Tibial artery (tissue), 4 donors: ENCODE data around the gene ACYP2.

ENCODE experiments used
- DNase-seq, 2 donors: peaks; one replicate each; pipeline ENCODE4 v3.0.0-alpha.2; 2019
- H3K27ac ChIP-seq, 2 donors: fragments of 200-600 bp; sonication (generic) in 1 of 2; 1 replicate in 1 of 2; 2 replicates in 1 of 2; pipeline ENCODE4 v1.5.1; 2018 to 2019; ENCODE audit warnings: mild to moderate bottlenecking in 1 of 2
- H3K27me3 ChIP-seq, 2 donors: fragments of 200-600 bp; sonication (generic) in 1 of 2; one replicate each; pipeline versions ENCODE4 v1.5.1 to v1.6.0; 2016 to 2019
- H3K36me3 ChIP-seq, 3 donors: fragments of 200-600 bp; sonication (generic) in 2 of 3; one replicate each; pipeline ENCODE4 v1.5.1; 2016 to 2019; ENCODE audit warnings: mild to moderate bottlenecking in 2 of 3
- H3K4me1 ChIP-seq, 4 donors: fragments of 200-600 bp; sonication (generic) in 2 of 4; 1 replicate in 3 of 4; 2 replicates in 1 of 4; pipeline ENCODE4 v1.5.1; 2016 to 2019
- H3K4me3 ChIP-seq, 2 donors: fragments of 200-600 bp; sonication (generic) in 1 of 2; 1 replicate in 1 of 2; 2 replicates in 1 of 2; pipeline ENCODE4 v1.5.1; 2018 to 2019; ENCODE audit warnings: mild to moderate bottlenecking in 2 of 2
- H3K9me3 ChIP-seq, 3 donors: fragments of 200-600 bp; sonication (generic) in 1 of 3; one replicate each; pipeline ENCODE4 v1.5.1; 2016 to 2019
- intact Hi-C: fragments of 100-400 bp; cut with DNase I; formaldehyde crosslinking; loops from one replicate; pipeline ENCODE4 v1.15.0; 2023; ENCODE audit warnings: low total_unique reads
- TF ChIP-seq, protein P1 (sequence below), 2 experiments: fragments of 200-600 bp in 1 of 2; fragments of 450-650 bp in 1 of 2; IDR thresholded peaks; one replicate each; pipeline ENCODE4 v1.5.1; 2017 to 2019; ENCODE audit warnings: antibody characterized with exemption in 2 of 2, mild to moderate bottlenecking in 1 of 2, moderate library complexity in 1 of 2

Gene ACYP2

DNA sequence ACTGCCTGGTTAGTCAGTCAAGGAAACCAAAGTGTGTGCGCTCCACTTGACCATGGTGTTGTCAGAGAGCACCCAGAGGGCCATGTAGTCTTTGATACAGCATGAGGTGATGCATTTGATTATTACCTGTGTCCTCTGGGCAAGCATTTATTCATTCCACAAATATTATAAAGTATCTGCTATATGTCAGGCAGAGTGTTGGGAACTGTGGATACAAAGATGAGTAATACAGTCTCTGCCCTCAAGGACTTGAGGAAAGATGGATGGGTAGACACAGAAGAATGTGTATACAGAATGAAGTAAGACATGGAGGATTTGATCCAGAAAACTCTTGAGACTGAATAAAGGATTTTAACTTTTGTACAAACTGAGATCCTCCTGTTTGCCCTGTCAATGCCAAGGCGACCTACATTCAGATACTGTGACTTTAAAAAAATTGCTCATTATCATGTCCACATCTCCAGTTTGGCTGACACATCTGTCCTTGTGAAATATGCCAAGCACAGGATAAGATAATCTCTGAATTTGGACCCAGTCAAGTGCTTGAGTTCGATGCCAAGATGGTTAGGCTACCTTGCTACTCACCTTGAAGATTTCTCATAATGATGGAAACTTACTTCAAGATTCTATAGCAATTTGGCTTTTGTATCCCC lies 50.8 kb downstream of the ACYP2 start:
- Histone ChIP-seq H3K4me1 (no peaks in the 10 kb centered on the region), H3K9me3 (no peaks in the 10 kb centered on the region), H3K27ac (no peak overlapping the region), H3K36me3 (peaks cover 0 to 5% (median 0%) of the 10 kb centered on the region in 3 donors), H3K4me3 (no peak overlapping the region), H3K27me3 (no peaks in the 10 kb centered on the region)
- TF ChIP-seq, protein P1, sequence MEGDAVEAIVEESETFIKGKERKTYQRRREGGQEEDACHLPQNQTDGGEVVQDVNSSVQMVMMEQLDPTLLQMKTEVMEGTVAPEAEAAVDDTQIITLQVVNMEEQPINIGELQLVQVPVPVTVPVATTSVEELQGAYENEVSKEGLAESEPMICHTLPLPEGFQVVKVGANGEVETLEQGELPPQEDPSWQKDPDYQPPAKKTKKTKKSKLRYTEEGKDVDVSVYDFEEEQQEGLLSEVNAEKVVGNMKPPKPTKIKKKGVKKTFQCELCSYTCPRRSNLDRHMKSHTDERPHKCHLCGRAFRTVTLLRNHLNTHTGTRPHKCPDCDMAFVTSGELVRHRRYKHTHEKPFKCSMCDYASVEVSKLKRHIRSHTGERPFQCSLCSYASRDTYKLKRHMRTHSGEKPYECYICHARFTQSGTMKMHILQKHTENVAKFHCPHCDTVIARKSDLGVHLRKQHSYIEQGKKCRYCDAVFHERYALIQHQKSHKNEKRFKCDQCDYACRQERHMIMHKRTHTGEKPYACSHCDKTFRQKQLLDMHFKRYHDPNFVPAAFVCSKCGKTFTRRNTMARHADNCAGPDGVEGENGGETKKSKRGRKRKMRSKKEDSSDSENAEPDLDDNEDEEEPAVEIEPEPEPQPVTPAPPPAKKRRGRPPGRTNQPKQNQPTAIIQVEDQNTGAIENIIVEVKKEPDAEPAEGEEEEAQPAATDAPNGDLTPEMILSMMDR (IDR thresholded peaks at IDR 0.05) = no peak
- no peak for DNase-seq
- intact Hi-C loops = no loop called here

DNA sequence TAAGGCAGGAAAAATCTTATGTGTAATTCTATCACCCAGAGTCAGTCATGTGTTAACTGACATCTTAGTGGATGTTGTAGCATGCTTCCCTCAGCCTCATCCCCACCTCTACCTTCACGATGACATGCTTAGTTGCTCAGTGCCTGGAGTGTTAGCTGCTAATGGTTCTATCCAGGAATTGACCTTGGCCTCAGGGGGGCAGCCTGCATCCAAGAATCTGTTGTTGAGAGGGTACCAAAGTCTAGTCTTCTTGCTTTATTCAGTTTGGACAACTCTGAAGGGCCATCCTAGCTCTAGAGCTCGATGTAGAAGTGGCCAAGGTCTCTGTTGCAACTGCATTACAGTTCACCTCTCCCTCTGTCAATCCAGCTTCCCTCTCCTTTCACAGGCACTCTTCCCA lies 61.2 kb downstream of the ACYP2 start:
- Histone ChIP-seq H3K27me3 (no peaks in the 10 kb centered on the region), H3K36me3 (no peaks in the 10 kb centered on the region), H3K4me3 (no peak overlapping the region), H3K9me3 (no peaks in the 10 kb centered on the region), H3K27ac (no peak overlapping the region), H3K4me1 (no peaks in the 10 kb centered on the region)
- intact Hi-C loops = no loop called here
- TF ChIP-seq, protein P1 (IDR thresholded peaks at IDR 0.05) = peak; percentile 26 to 37
- peak in 1 of 2 donors; percentile 57 for DNase-seq

DNA sequence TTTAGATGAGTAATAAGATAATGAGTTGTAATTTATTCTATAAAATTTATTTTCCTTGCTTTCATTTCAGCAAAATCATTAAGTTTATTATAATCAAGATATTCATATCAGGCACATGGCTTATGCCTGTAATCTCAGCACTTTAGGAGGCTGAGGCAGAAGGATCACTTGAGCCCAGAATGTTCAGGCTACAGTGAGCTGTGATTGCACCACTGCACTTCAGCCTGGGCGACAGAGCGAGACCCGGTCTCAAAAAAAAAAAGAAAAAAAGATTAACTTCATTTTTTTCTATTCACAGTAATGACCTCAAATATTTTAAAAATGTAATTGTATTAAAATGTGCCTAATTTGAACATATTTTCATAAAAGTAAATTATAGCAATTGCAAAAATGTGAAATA lies 67.9 kb downstream of the ACYP2 start:
- intact Hi-C loops = no loop called here
- H3K4me1 ChIP-seq = peaks cover 0 to 8% (median 0%) of the 10 kb centered on the region in 4 donors
- TF ChIP-seq, protein P1 (IDR thresholded peaks at IDR 0.05) = no peak
- no peak overlapping the region for H3K4me3 ChIP-seq
- no peak for DNase-seq
- H3K27me3 ChIP-seq = no peaks in the 10 kb centered on the region
- no peaks in the 10 kb centered on the region for H3K36me3 ChIP-seq
- no peaks in the 10 kb centered on the region for H3K9me3 ChIP-seq
- no peak overlapping the region for H3K27ac ChIP-seq

DNA sequence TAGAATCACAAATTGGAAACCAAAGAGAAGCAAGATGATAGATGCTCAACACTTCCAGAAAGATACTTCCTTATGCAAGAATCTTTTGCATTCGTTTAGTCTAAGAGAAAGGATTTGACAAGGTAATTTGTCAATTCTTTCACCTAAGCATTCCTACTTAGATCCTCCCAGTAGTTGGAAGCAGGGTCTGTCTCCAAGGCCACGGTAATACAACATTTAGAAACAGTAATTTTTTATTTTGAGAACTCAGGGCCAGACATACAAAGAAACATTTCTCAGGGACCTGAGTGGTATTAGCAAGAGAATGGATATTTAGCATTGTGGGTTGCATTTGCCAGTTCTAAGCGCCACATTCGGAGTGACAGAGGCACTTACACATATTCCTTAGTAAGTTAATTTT lies 68.6 kb downstream of the ACYP2 start:
- peaks cover 0 to 5% (median 4%) of the 10 kb centered on the region in 3 donors for H3K36me3 ChIP-seq
- no peaks in the 10 kb centered on the region for H3K27me3 ChIP-seq
- no peak for DNase-seq
- intact Hi-C loops = no loop called here
- no peak overlapping the region for H3K27ac ChIP-seq
- H3K4me3 ChIP-seq = no peak overlapping the region
- H3K9me3 ChIP-seq = no peaks in the 10 kb centered on the region
- peaks cover 0 to 8% (median 0%) of the 10 kb centered on the region in 4 donors for H3K4me1 ChIP-seq
- TF ChIP-seq, protein P1 (IDR thresholded peaks at IDR 0.05) = no peak

DNA sequence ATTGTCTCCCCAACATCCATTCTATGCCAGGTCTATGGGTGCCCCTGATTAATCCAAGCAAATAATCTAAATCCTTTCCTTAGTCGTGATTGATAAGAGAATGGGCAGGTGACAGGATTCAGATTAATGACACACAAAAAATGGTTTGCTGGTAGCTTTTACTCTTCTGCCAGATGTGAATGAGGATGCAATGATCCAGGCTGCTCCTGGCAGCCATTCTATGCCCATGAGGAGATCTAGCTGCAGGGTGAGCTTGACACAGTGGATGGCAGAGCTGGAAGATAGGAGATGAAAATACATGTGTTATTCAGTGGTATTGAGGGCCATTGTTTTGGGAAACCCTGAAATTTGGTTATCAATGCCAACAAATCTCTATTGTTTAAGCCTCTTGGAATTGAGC lies 69.7 kb downstream of the ACYP2 start:
- H3K4me1 ChIP-seq = peaks cover 0 to 8% (median 0%) of the 10 kb centered on the region in 4 donors
- H3K36me3 ChIP-seq = peaks cover 0 to 5% (median 4%) of the 10 kb centered on the region in 3 donors
- no peak overlapping the region for H3K27ac ChIP-seq
- H3K27me3 ChIP-seq = no peaks in the 10 kb centered on the region
- no peak overlapping the region for H3K4me3 ChIP-seq
- DNase-seq = no peak
- TF ChIP-seq, protein P1 (IDR thresholded peaks at IDR 0.05) = no peak
- no peaks in the 10 kb centered on the region for H3K9me3 ChIP-seq
- intact Hi-C loops = no loop called here
